CD4-positive, alpha-beta T cell (primary cell): ENCODE measurements around the gene CBLN1. TPM values are rescaled to one million over a fixed set of nuclear protein-coding genes. Genes with fewer than 3 reads are reported as not detected.

Experiments
- ATAC-seq: fragments of 200-7000 bp; cut with Tn5 transposase; one replicate; pipeline ENCODE4 v1.10.0; 2022; ENCODE audit warnings: mild to moderate bottlenecking; ENCODE audit not compliant: poor library complexity
- CTCF ChIA-PET: fragments of 350-600 bp; sonication (Branson Sonifier 250); formaldehyde crosslinking; loops from one replicate; lab custom pipeline; 2021; ENCODE audit warnings: antibody characterized with exemption, inconsistent platforms; lab: Charles Lee
- POLR2A ChIA-PET: fragments of 350-600 bp; sonication (Branson Sonifier 250); formaldehyde crosslinking; loops from one replicate; lab custom pipeline; 2021; ENCODE audit warnings: antibody characterized with exemption, inconsistent platforms; lab: Charles Lee
- DNase-seq, 14 experiments: peaks; one replicate each; pipeline ENCODE4 v3.0.0-alpha.2; 2013 to 2020; ENCODE audit warnings: mixed read lengths in 2 of 14
- H3K27ac ChIP-seq, 2 donors: one replicate each; pipeline versions ENCODE4 v1.5.1 to v1.7.0; 2013; ENCODE audit warnings: low read length in 2 of 2, low read depth in 1 of 2, mild to moderate bottlenecking in 1 of 2
- H3K27me3 ChIP-seq, 2 experiments: 1 replicate in 1 of 2; 2 replicates in 1 of 2; pipeline versions ENCODE4 v1.6.1 to v1.7.0; 2013; ENCODE audit warnings: low read length in 2 of 2, control low read depth in 1 of 2, mild to moderate bottlenecking in 1 of 2, moderate library complexity in 1 of 2; ENCODE audit not compliant: insufficient read depth in 2 of 2, control insufficient read depth in 1 of 2
- H3K36me3 ChIP-seq: one replicate; pipeline ENCODE4 v1.6.1; 2013; ENCODE audit warnings: low read length, control low read depth; ENCODE audit not compliant: insufficient read depth
- H3K4me1 ChIP-seq: one replicate; pipeline ENCODE4 v1.6.1; 2013; ENCODE audit warnings: low read length, control low read depth; ENCODE audit not compliant: insufficient read depth
- H3K4me3 ChIP-seq: one replicate; pipeline ENCODE4 v1.5.1; 2013; ENCODE audit warnings: mild to moderate bottlenecking, low read length, moderate library complexity
- H3K9me3 ChIP-seq, 2 experiments: 1 replicate in 1 of 2; 2 replicates in 1 of 2; pipeline versions ENCODE4 v1.6.1 to v1.7.0; 2013; ENCODE audit warnings: low read length in 2 of 2, mild to moderate bottlenecking in 2 of 2, control low read depth in 1 of 2, moderate library complexity in 1 of 2; ENCODE audit not compliant: control insufficient read depth in 1 of 2, insufficient read depth in 1 of 2
- H3K27ac Mint-ChIP-seq: one replicate; pipeline ENCODE4 v1.8.0; 2020; ENCODE audit warnings: mixed read lengths
- H3K27me3 Mint-ChIP-seq: one replicate; pipeline ENCODE4 v1.8.0; 2021; ENCODE audit warnings: mixed read lengths
- H3K36me3 Mint-ChIP-seq: one replicate; pipeline ENCODE4 v1.8.0; 2021; ENCODE audit warnings: low read depth, mixed read lengths
- H3K4me1 Mint-ChIP-seq: one replicate; pipeline ENCODE4 v1.8.0; 2021; ENCODE audit warnings: low read depth, mixed read lengths
- H3K4me3 Mint-ChIP-seq: one replicate; pipeline ENCODE4 v1.8.0; 2020; ENCODE audit warnings: mild to moderate bottlenecking, mixed read lengths
- H3K9me3 Mint-ChIP-seq: one replicate; pipeline ENCODE4 v1.8.0; 2020; ENCODE audit warnings: mixed read lengths
- intact Hi-C, 2 experiments: fragments of 100-400 bp; cut with DNase I in 1 of 2; cut with micrococcal nuclease in 1 of 2; formaldehyde crosslinking; loops; one replicate each; pipeline versions ENCODE4 v1.15.1 to v1.9.0; 2023 to 2025; cut with DNase I, micrococcal nuclease
- polyA plus RNA-seq, 2 donors: library from polyadenylated mRNA; unstranded; fragments of 120-200 nt; gene quantifications; one replicate each; pipeline ENCODE4 v1.2.1, GENCODE V29; 2013
- total RNA-seq, 174 experiments: library from RNA in 2 of 174; stranded (reverse) in 2 of 174; gene quantifications; one replicate each; pipeline ENCODE4 v1.2.3 and lab custom pipeline; 2021 to 2026
- TF ChIP-seq, protein P1 (sequence below): fragments of 200-600 bp; IDR thresholded peaks from one replicate; pipeline ENCODE4 v1.8.0; 2022; ENCODE audit warnings: antibody characterized with exemption, mild to moderate bottlenecking

The CBLN1 gene
- total RNA-seq, result not detected
- polyA plus RNA-seq (2013, experiment 1 of 2), result not detected
- polyA plus RNA-seq (2013, experiment 2 of 2), result not detected
- 0 to 0.08 (median 0) reads per million in 172 experiments for total RNA-seq (lab: John Stamatoyannopoulos, UW)

DNA sequence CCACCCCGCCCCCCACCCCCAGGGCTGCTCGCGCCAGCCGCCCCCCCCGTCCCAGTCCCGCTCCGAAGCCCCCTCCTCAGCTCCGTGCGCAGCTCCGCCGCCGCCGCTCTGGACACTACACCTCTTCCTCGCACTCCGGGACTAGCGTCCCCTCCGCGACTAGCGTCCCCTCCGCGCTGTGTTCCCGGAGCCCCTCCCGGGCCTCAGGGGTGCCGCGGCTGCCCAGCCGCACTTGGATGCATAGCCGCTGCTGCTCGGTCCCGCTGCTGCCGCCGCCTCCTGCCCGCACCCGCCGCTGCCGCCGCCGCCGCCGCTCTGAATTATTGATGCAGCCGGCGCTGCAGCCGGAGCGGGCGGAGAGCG is at the start of gene CBLN1:
Gene CBLN1, minus strand, starts transcription at position 359 of the 363 bp plus-strand sequence. CDS start 373 bp downstream, outside the sequence.
- H3K4me3 ChIP-seq, result no peak within 1 kb of the TSS
- peaks cover 81% of the 10 kb centered on the region for H3K27me3 Mint-ChIP-seq
- peaks cover 3% of the 10 kb centered on the region for H3K4me1 ChIP-seq
- no peak within 1 kb of the TSS for H3K27ac Mint-ChIP-seq
- ATAC-seq (no peak), DNase-seq (no peak)
- ChIA-PET CTCF (no interaction called here), POLR2A (no interaction called here)
- H3K4me3 Mint-ChIP-seq, result peak within 1 kb of the TSS; percentile 48
- H3K4me1 Mint-ChIP-seq, result peaks cover 9% of the 10 kb centered on the region
- intact Hi-C loops, result no loop called here
- H3K36me3 ChIP-seq, result no peaks in the 10 kb centered on the region
- no peaks in the 10 kb centered on the region for H3K9me3 Mint-ChIP-seq
- H3K27ac ChIP-seq, result no peak within 1 kb of the TSS
- peaks cover 0 to 42% of the 10 kb centered on the region in 2 experiments for H3K9me3 ChIP-seq
- H3K27me3 ChIP-seq, result peaks cover 60 to 84% of the 10 kb centered on the region in 2 experiments
- TF ChIP-seq, protein P1, sequence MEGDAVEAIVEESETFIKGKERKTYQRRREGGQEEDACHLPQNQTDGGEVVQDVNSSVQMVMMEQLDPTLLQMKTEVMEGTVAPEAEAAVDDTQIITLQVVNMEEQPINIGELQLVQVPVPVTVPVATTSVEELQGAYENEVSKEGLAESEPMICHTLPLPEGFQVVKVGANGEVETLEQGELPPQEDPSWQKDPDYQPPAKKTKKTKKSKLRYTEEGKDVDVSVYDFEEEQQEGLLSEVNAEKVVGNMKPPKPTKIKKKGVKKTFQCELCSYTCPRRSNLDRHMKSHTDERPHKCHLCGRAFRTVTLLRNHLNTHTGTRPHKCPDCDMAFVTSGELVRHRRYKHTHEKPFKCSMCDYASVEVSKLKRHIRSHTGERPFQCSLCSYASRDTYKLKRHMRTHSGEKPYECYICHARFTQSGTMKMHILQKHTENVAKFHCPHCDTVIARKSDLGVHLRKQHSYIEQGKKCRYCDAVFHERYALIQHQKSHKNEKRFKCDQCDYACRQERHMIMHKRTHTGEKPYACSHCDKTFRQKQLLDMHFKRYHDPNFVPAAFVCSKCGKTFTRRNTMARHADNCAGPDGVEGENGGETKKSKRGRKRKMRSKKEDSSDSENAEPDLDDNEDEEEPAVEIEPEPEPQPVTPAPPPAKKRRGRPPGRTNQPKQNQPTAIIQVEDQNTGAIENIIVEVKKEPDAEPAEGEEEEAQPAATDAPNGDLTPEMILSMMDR, result no peak
- H3K36me3 Mint-ChIP-seq, result no peaks in the 10 kb centered on the region

DNA sequence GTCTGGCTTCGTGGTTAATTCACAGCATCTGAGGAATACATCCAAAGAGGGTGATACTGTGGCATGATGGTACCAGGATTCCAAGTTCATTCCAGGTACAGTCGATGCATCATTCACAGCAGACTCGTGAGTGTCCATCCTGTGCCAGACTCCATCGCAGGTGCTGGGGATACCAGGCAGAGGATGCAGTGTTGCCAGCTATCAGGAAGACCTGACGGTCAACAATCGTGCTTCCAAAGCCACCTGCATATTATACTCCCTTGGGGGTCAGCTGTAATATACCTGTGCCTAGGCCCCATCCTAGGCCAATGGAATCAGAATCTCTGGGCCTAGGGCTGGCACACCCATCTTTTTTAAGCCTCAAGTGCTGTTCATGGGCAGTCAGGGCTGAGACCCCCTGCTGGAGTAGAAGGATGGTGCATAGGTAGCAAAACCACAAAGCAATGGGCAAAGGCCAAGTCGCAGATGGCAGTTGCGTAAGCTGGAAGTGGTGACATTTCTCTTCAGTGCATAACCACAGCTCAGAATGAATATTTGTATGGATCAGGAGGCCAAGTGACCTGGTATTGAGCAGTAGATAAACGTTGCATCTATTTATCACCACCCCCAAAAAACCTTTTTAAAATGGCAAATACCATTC is 49.0 kb upstream of the CBLN1 start:
- ChIA-PET POLR2A (no interaction called here), CTCF (no interaction called here)
- ATAC-seq, result no peak
- intact Hi-C loops, result no loop called here
- Histone ChIP-seq H3K36me3 (no peaks in the 10 kb centered on the region), H3K4me1 (no peaks in the 10 kb centered on the region), H3K4me3 (no peak overlapping the region), H3K9me3 (peaks cover 0 to 4% of the 10 kb centered on the region in 2 experiments), H3K27ac (no peak overlapping the region), H3K27me3 (no peaks in the 10 kb centered on the region)
- H3K4me3 Mint-ChIP-seq, result no peak overlapping the region
- H3K4me1 Mint-ChIP-seq, result no peaks in the 10 kb centered on the region
- H3K36me3 Mint-ChIP-seq, result no peaks in the 10 kb centered on the region
- H3K9me3 Mint-ChIP-seq, result no peaks in the 10 kb centered on the region
- DNase-seq, result no peak
- TF ChIP-seq, protein P1, result no peak
- H3K27ac Mint-ChIP-seq, result no peak overlapping the region
- peaks cover 10% of the 10 kb centered on the region for H3K27me3 Mint-ChIP-seq

DNA sequence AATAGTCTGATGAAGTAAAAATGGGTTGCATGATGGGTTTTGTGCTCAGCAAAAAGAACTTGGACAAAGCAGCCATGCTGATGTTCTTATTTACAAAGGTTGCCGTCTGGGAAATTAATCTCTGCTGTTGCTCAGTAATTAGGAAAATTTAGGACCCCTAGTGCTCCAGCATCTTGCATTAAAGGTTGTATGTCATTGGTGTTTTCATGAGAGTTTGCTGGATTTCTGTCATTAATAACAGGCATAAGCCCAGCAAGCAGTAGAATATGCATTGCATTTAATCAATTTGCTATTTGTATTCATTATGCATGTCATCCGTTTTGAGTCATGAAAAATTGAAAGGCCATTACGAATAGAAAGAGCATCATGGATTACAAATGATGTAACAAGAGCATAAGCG is 46.7 kb upstream of the CBLN1 start:
- ChIA-PET CTCF (no interaction called here), POLR2A (no interaction called here)
- Mint-ChIP-seq H3K27me3 (peaks cover 21% of the 10 kb centered on the region), H3K4me1 (no peaks in the 10 kb centered on the region), H3K36me3 (no peaks in the 10 kb centered on the region), H3K4me3 (no peak overlapping the region), H3K9me3 (no peaks in the 10 kb centered on the region), H3K27ac (no peak overlapping the region)
- no peaks in the 10 kb centered on the region for H3K4me1 ChIP-seq
- no peak overlapping the region for H3K4me3 ChIP-seq
- H3K27me3 ChIP-seq, result peaks cover 0 to 3% of the 10 kb centered on the region in 2 experiments
- ATAC-seq (no peak), DNase-seq (no peak)
- H3K36me3 ChIP-seq, result no peaks in the 10 kb centered on the region
- intact Hi-C loops, result no loop called here
- TF ChIP-seq, protein P1, result no peak
- no peak overlapping the region for H3K27ac ChIP-seq
- no peaks in the 10 kb centered on the region for H3K9me3 ChIP-seq
